HG02885 (cell line): ENCODE measurements around the gene GPHA2.

Experiments used
- ATAC-seq: cut with Tn5 transposase; IDR thresholded peaks from one replicate; pipeline ENCODE4 v1.9.1; 2021; ENCODE audit warnings: mild to moderate bottlenecking; ENCODE audit not compliant: unreplicated experiment, poor library complexity

GPHA2 gene

GRCh38 chr11:64892838-64893193, 42.9 kb downstream of the GPHA2 start:
- no peak for ATAC-seq

- ATAC-seq = no peak
Measured at GRCh38 chr11:64892411-64892831, 43.3 kb downstream of the GPHA2 start.

- ATAC-seq = no peak
Measured at GRCh38 chr11:64891880-64892279, 43.8 kb downstream of the GPHA2 start.

GRCh38 chr11:64891215-64891848, 44.4 kb downstream of the GPHA2 start:
- no peak for ATAC-seq

GRCh38 chr11:64890522-64890939, 45.2 kb downstream of the GPHA2 start:
- no peak for ATAC-seq

GRCh38 chr11:64888729-64889511, 46.8 kb downstream of the GPHA2 start:
- ATAC-seq = no peak

- no peak for ATAC-seq
Measured at GRCh38 chr11:64888406-64888728, 47.3 kb downstream of the GPHA2 start.

- peak; percentile 80 for ATAC-seq
Measured at GRCh38 chr11:64887757-64888405, 47.8 kb downstream of the GPHA2 start.

- no peak for ATAC-seq
Measured at GRCh38 chr11:64887234-64887756, 48.4 kb downstream of the GPHA2 start.

GRCh38 chr11:64885367-64886286, 50.1 kb downstream of the GPHA2 start:
- ATAC-seq = no peak
